Middle frontal gyrus (tissue), 1 donor: ENCODE measurements around the gene MRPS18A.
"Not testable (repeated sequence)": the region's sequence is repeated elsewhere in the genome, so short reads cannot be mapped to it uniquely, and the experiment has no call there.

ENCODE experiments used
- DNase-seq: peaks from one replicate; pipeline ENCODE4 v3.0.0-alpha.2; 2015; ENCODE audit warnings: low spot score; ENCODE audit errors: extremely low spot score

The MRPS18A gene

DNA sequence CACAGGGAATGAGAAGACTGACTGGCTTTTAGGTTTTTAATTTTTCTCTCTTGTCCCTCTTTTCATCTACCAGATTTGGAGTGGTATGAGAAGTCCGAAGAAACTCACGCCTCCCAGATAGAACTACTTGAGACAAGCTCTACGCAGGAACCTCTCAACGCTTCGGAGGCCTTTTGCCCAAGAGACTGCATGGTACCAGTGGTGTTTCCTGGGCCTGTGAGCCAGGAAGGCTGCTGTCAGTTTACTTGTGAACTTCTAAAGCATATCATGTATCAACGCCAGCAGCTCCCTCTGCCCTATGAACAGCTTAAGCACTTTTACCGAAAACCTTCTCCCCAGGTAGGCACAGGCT lies 51.3 kb downstream of the MRPS18A start:
- no peak for DNase-seq

- DNase-seq, result peak; percentile 81
Observed at GRCh38 chr6:43635387-43636307, 51.9 kb downstream of the MRPS18A start, which contains the start of gene MAD2L1BP. TSS of gene MAD2L1BP (plus strand) at chr6:43635840. CDS start at chr6:43635876, 36 bp downstream.

- no peak for DNase-seq
Observed at GRCh38 chr6:43634702-43635303, 52.8 kb downstream of the MRPS18A start.

DNA sequence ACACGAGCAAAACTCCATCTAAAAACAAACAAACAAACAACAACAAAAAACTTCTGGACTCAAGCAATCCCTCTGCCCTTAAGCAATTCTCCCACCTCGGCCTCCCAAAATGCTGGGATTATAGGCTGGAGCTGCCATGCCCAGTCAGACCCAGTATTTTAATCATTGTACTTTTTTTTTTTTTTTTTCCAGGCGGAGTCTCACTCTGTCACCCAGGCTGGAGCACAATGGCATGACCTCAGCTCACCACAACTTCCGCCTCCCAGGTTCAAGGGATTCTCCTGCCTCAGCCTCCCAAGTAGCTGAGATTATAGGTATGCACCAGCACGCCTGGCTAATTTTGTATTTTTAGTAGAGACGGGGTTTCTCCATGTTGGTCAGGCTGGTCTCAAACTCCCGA lies 54.6 kb downstream of the MRPS18A start:
- not testable (repeated sequence) for DNase-seq

- DNase-seq, result no peak
Observed at GRCh38 chr6:43630980-43631619, 56.5 kb downstream of the MRPS18A start.

DNA sequence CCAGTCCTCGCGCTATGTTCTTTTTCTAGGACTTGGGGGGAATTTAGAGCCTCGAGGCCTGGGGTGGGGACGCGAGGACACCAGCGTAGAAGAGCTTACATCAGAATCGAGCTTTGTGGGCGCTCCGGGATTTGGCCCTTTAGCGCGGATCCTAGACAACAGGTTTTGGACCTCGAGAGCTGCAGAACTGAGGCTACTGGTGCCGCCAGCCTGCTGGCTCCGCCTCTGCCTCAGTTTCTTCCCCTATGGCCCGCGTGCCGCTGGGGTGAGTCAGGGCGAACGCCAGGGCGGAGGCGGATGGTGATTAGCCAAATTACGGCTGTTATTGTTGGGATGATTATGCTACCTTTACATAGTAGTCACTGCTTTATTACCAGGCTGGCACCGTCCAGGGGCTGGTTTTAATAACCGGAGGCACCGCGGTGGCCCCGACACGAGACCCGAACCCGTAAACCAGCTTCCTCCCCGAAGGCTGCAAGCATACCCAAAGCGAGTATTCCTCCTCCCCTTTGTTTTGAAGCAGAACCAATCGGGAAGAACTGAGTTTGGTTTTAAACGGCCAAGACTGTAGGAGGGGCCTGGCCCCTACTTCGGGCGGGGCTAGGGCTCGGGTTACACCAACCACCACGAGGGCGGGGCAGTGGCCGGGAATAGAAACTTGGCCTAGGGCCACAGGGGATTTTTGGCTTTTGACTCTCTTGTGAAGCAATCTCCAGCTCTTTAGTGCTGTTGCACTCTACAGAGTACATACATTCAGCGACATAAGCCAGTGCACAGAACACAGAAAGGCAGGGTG lies 57.9 kb downstream of the MRPS18A start:
- DNase-seq, result peak; percentile 82

DNA sequence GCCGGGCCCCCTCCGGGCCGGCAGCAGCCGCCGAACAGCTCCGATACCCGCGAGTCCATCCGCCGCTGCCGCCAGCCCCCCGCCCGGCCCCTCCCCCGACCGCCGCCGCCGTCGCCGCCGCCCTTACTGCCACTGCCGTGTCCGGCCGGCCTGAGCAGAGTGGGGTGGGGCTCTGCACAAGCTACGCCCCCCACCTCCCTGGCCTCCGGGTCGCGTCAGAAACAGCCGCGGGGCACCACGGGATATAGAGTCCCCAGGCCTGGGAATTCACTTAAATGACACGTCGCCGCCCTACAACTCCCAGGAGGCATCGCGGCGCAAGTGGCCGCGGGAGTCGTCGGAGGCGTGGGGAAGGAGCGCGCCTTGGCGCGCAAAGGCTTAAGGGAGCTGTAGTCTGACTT lies 58.5 kb downstream of the MRPS18A start, which contains the start of gene GTPBP2:
Gene GTPBP2, minus strand, starts transcription at position 161 of the 401 bp plus-strand sequence. Its CDS starts 102 bp downstream, at position 59.
- peak; percentile 99 for DNase-seq

DNA sequence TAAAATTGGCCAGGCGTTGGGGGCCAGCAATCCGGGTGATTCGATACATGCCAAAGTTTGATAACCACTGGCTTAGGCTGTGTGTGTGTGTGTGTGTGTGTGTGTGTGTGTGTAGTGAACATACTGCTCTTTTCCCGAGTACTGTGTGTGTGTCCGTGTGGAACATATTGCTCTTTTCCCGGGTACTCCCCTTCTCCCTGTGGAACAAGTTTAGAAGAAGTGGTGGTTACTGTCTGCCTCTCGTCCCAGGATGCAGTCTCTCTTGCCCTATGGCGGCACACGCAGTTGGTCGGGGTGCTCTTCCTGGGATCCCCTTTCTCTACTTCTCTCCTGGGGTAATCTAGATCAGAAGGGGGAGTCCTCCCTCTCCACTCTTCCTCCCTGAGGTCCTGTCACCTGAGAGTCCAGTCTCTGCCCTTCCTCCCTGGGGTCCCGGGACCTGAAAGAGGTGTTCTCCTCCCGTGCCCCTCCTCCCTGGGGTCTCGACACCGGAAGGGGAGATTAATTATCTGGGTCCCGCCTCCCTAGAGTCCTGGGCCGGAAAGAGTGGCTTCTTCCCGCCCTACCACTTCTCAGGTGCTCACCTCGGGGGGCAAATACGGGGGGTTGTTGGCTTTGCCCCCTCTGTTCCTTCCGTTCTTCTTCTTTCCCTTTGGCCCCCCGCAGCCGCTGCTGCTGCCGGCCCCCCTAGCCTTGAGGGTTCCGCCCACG lies 59.0 kb downstream of the MRPS18A start:
- no peak for DNase-seq

DNA sequence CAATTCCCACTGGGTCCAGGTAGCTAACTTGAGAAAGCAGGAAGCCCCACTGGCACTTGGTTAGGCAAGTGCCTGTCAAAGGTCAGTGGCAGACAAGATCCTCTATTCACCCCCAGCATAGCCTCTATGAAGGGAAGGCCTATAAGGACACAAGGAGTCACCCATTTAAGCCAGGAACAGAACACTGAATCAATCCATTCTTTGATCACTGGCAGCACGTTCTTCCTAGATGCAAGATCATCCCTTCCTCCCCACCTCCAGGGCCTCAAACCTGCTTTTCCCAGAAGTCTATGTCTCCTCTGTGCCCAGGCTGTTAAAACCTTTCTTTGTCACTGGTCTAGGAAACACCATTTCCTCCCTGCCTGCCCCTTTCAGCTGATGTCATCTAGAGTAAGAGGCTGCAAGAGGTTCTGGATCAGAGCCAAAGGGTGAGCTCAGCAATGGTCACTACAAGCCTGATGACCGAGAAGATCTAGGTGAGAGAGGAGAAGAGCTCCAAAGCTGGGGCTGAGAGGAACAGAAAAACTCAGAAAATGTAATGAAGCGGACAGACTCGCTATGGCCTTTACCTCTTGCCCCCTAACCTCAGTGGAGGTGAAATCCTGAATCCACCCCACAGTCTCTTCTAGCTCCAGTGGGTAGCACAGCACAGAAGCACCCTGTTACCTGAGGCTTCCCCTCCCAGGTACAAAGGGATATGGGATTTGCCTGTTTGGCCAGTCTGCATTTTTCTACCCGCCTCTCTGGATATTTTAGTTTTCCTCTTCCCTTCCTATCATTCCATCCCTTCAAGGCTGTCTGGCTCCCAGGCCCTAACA lies 60.4 kb downstream of the MRPS18A start:
- no peak for DNase-seq

DNA sequence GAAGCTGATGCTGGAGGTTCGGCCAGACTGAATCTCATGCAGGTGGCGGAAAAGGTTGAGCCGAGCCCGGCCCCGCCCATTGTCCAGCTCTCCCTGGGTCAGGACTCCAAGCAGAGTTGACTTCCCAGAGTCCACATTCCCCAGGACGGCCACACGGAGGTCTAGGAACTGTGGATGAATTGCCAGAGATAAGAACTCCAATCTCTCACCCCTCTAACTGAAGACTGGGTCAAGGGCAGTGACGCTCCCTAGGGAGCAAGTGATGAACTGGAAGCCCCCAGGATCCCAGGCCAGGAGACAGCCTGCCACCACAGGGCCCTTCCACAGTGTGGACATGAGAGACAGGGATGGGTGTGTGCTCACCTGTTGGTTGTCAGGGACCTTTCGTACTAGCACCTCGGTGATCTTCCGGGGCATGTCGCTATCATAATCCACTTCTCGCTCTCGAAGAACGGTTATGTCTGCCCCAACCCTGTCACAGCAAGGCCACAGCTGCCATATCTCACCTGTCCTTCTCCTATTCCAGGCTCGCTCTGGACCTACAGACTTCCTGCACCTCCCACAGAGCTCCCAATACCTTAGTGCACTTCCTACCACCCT lies 62.1 kb downstream of the MRPS18A start:
- no peak for DNase-seq

DNA sequence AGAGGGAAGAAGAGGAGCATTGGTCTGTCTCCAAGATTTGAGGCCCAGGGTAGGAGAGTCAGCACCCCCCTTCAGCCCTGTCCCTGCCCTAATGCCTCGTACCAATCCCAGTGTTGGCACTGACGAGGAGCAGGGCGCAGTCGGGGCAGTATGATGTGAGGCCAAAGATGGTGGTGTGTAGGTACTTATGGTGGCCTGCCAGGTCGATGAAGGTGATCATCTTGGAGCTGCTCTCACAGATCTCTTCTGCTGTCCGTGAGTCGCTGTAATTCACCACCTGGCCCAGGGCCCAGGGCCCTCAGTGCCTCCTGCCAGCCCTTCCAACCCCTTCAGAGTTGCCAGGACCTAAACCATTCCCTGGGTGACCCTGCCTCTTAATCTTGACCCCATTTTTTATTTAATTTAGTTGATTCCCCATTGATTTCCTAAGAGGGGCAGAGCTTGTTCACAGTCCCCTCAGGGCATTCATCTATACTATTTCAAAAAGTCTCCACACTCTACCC lies 62.8 kb downstream of the MRPS18A start:
- DNase-seq, result no peak

- no peak for DNase-seq
Observed at GRCh38 chr6:43623880-43624785, 63.5 kb downstream of the MRPS18A start.

DNA sequence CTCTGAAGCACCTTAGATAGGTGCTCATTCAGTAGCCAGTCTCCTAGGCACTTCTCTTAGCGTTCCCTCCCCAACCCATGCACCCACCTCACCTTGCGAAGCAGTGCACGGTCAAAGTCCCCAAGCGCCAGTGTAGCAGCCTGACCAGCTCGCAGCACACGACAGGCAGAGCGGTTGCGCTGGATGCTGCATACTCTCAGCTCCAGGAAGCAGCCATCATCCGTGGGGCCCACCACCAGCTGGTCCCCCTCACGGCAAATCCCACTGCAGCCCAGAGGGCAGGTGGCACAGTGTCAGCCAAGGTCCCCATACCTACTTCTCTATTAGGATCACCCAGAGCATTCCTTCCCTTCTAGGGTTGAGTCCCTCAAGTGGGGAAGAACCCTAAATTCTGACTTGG lies 65.0 kb downstream of the MRPS18A start:
- no peak for DNase-seq

DNA sequence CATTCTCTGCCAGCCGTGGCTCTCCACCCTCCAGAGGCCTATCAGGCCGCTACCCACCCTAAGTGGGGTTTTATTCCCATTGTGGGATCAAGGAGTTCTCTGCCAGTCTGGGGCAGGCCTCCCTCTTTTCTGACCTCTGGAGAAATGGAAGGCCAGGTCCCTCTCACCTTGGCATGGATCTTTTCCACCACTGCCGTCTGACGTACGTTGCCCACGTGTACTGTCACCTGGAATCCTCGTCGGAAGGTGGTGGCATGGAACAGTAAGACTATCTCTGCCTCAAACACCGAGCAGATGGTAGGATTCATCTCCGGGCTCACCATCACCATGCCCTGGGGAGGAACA lies 65.8 kb downstream of the MRPS18A start:
- no peak for DNase-seq
